ENCODE results near the gene DHRSX.
"Not testable (repeated sequence)": the region's sequence is repeated elsewhere in the genome, so short reads cannot be mapped to it uniquely, and the experiment has no call there.

Gene DHRSX

DNA sequence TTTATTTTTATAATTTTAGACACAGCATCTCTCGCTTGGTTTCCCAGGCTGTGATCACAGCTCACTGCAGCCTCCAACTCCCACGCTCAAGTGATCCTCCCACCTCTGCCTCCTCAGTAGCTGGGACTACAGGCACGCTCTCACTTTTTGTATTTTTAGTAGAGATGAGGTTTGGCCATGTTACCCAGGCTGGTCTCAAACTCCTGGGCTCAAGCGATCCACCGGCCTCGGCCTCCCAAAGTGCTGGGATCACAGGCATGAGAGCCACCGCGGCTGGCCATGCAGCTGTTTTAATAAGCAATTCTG lies 39.1 kb downstream of the DHRSX start:
- intact Hi-C loops (cut with DNase I) = no loop called here

DNA sequence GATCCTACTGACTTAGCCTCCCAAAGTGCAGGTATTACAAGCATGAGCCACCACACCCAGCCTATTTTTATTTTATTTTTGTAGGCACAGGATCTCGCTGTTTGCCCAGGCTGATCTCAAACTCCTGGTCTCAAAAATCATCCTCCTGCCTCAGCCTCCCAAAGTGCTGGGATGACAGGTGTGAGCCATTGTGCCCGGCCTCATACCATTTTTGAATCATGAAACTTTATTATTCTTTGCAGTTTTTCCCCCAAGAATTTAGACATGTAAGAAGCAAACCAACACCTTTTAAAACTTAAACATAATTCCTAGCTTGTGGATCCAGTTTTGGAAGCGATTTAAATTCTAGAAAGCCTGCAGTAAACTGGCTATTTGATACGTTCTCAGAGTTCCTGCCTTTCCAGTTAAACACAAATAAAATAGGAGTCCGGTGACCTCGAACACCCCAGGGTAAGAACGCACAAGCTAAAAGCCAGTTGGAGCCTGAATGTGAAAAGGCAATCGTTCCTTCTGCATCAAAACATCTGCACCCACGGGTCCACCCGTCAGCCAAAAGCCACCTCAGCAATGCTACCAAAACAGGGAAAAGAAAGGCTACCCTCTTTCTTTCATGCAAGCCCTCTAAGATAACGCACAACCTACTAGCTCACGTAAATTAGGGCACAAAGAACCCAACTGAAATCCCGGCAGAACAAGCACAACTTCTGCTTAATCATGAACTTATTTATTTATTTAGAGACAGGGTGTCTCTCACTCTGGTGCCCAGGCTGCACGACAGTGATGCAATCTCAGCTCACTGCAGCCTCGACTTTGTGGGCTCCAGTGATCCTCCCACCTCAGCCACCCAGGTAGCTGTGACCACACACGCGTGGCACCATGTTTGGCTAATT lies 39.7 kb downstream of the DHRSX start:
- intact Hi-C loops (cut with DNase I) = not testable (repeated sequence)
- DNase-seq = peak in 1 of 10 donors; percentile 34

More for the DNA sequence above, 39.1 kb downstream of the DHRSX start:
- DNase-seq = peak in 2 of 10 donors; percentile 38 to 65

DNA sequence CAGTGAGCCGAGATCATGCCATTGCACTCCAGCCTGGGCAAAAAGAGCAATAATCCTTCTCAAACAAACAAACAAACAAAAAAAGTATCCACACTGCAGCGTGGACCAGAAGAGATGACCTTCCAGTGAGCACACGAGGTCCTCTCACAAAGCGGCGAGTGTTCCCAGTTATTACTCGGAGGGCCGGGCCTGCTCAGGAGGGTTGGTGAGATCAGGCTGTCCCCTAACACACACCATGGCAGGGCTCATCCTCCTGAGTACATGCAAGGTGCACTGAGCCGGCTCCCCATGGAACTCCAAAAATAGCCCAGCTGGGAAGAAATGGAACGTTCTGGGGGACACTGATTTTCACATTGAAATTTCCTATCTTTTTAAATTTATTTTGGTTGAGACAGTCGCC lies 40.7 kb downstream of the DHRSX start:
- DNase-seq = peak in 2 of 10 donors; percentile 18 to 44
- intact Hi-C loops (cut with DNase I) = not testable (repeated sequence)

DNA sequence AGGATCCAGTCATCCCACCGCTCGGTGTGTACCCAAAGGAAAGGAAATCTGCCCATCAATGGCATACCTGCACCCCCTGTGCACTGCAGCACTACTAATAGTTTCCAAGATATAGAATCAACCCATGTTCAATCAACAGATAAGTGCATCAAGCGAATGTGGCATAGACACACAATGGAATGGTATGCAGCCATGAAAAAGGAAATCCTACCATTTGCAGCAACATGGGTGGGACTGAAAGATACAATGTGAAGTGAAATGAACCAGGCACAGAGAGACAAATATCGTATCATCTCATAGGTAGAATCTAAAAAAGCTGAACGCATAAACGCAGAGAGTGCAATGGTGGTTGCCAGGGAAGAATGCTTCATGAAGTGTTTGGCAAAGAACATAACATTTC lies 42.5 kb downstream of the DHRSX start:
- intact Hi-C loops (cut with DNase I) = no loop called here
- DNase-seq = no peak

DNA sequence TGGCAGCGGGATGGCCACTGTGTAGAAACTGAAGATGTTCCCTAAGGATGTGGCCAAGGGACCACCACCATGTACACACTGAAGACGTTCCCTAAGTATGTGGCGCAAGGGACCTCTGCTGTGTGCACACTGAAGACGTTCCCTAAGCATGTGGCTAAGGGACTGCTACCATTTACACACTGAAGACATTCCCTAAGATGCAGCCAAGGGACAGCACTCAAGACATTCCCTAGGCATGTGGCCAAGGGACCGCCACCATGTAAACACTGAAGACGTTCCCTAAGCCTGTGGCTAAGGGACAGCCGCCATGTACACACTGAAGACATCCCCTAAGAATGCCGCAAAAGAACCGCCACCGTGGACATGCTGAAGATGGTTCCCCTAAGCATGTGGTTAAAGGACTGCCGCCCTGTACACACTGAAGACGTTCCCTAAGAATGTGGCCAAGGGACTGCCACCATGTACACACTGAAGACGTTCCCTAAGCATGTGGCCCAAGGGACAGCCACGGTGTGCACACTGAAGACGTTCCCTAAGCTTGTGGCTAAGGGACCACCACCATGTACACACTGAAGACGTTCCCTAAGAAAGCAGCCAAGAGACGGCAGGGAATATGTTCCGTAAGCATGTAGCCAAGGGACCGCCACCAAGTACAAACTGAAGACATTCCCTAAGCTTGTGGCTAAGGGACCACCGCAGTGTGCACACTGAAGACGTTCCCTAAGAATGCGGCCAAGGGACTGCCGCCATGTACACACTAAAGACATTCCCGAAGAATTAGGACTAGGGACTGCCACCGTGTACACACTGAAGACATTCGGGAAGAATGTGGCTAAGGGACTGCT lies 43.3 kb downstream of the DHRSX start:
- peak in 1 of 10 donors; percentile 50 for DNase-seq
- intact Hi-C loops (cut with DNase I) = no loop called here

DNA sequence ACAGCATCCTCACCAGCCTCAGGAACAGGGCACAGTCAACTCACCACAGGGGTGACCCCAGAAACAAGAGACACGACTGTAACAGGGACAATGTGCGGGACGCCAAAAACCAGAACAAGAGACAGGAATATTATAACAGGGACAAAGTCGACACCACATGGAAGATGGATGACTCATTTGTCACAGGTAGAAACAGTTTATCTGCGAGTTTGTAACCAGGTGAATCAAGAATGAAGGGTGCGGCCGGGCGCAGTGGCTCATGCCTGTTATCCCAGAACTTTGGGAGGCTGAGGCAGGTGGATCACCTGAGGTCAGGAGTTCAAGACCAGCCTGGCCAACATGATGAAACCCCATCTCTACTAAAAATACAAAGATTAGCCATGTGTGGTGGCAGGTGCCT lies 44.7 kb downstream of the DHRSX start:
- intact Hi-C loops (cut with DNase I) = not testable (repeated sequence)
- peak in 1 of 10 donors; percentile 24 for DNase-seq

DNA sequence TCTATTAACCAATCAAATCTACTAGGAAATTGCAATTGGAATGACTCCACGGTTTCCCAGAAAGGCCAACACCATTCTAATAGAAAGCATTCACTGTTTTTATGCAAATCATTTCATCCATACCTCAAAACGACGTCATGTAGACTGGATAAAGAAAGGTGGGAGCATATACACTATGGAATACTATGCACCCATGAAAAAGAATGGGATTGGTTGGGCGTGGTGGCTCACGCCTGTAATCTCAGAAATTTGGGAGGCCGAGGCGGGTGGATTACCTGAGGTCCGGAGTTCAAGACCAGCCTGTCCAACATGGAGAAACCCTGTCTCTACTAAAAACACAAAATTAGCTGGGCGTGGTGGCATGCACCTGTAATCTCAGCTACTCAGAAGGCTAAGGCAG lies 46.2 kb downstream of the DHRSX start:
- peak in 1 of 10 donors; percentile 15 for DNase-seq
- intact Hi-C loops (cut with DNase I) = not testable (repeated sequence)

DNA sequence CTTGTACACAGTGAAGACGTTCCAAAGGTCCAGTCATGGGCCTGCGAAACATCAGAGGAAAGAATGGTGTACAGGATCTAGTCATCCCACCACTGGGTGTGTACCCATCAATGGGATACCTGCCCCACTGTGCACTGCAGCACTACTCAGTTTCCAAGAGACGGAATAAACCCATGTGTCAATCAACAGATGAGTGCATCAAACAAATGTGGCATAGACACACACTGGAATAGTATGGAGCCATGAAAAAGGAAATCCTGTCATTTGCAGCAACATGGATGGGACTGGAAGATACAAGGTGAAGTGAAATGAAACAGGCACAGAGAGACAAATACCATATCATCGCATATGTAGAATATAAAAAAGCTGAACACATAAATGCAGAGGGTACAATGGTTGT lies 48.0 kb downstream of the DHRSX start:
- no peak for DNase-seq
- intact Hi-C loops (cut with DNase I) = no loop called here

DNA sequence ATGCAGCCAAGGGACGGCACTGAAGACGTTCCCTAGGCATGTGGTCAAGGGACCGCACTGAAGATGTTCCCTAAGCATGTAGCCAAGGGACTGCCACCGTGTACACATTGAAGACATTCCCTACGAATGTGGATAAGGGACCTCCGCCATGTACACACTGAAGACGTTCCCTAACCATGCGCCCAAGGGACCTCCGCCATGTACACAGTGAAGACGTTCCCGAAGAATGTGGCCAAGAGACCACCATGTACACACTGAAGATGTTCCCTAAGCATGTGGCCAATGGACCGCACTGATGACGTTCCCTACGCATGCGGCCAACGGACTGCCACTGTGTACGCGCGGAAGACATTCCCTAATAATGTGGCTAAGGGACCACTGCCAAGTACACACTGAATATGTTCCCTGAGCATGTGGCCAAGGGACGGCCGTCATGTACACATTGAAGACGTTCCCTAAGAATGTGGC lies 48.4 kb downstream of the DHRSX start:
- DNase-seq = peak in 1 of 10 donors; percentile 34
- intact Hi-C loops (cut with DNase I) = no loop called here

DNA sequence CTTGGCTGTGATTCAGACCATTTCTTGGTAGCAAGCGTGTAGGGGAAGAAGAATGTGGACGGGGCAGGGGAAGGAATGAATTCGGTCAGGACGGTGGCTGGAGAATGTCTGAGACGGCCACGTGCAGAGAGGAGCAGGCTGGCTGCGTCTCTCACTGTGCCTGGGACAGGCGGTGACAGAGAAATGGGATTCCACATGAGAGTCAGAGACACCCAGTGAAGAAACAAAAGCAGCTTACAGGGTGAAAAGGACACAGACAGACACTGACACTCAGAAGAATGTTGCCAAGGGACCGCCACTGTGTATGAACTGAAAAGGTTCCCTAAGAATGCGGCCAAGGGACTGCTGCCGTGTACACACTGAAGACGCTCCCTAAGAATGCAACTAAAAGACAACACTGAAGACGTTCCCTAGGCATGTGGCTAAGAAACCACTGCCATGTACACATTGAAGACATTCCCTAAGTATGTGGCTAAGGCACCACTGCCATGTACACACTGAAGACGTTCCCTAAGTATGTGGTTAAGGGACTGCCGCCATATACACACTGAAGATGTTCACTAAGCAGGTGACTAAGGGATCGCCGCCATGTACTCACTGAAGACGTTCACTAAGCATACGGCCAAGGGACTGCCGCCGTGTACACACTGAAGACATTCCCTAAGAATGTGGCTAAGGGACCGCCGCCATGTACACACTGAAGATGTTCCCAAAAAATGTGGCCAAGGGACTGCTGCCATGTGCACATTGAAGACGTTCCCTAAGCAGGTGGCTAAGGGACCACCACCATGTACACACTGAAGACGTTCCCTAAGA lies 49.1 kb downstream of the DHRSX start:
- intact Hi-C loops (cut with DNase I) = no loop called here
- DNase-seq = peak in 1 of 10 donors; percentile 58

DNA sequence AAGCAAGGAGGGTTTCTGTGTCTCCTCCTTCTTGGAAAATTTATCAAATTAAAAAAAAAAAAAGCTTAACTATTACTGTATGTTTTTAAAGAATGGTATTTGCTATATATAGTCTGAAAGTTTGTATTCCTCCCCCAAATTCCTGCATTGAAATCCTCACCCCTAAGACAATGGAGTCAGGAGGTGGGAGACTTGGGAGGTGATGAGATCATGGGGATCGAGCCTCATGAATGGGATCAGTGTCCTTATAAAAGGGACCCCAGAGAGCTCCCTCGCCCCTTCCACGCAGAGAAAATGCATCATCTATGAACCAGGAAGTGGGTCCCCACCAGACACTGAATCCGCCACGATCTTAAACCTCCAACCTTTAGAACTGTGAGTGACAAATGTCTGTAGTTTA lies 50.1 kb downstream of the DHRSX start:
- DNase-seq = peak in 1 of 10 donors; percentile 14

DNA sequence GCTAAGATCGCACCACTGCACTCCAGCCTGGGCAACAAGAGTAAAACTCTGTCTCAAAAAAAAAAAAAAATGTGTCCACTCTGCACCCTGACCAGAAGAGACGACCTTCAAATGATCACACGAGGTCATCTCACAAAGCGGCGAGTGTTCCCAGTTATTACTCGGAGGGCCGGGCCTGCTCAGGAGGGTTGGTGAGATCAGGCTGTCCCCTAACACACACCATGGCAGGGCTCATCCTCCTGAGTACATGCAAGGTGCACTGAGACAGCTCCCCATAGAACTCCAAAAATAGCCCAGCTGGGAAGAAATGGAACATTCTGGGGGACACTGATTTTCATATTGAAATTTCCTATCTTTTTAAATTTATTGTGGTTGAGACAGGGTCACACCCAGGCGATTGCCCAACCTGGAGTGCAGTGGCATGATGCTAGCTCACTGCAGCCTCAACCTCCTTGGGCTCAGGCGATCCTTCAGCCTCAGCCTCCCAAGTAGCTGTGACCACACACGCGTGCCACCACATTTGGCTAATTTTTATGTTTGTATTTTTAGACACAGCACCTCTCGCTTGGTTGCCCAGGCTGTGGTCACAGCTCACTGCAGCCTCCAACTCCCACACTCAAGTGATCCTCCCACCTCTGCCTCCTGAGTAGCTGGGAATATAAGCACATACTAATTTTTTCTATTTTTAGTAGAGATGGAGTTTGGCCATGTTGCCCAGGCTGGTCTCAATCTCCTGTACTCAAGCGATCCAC lies 51.5 kb downstream of the DHRSX start:
- DNase-seq = peak in 1 of 10 donors; percentile 34
- intact Hi-C loops (cut with DNase I) = no loop called here

More for the DNA sequence above, 50.1 kb downstream of the DHRSX start:
- intact Hi-C loops (cut with DNase I) = no loop called here

DNA sequence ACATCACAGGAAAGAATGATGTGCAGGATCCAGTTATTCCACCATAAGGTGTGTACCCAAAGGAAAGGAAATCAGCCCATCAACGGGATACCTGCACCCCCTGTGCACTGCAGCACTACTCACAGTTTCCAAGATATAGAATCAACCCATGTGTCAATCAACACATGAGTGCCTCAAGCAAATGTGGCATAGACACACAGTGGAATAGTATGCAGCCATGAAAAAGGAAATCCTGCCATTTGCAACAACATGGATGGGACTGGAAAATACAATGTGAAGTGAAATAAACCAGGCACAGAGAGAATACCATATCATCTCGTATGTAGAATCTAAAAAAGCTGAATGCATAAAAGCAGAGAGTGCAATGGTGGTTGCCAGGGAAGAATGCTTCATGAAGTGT lies 53.3 kb downstream of the DHRSX start:
- intact Hi-C loops (cut with DNase I) = no loop called here
- no peak for DNase-seq

DNA sequence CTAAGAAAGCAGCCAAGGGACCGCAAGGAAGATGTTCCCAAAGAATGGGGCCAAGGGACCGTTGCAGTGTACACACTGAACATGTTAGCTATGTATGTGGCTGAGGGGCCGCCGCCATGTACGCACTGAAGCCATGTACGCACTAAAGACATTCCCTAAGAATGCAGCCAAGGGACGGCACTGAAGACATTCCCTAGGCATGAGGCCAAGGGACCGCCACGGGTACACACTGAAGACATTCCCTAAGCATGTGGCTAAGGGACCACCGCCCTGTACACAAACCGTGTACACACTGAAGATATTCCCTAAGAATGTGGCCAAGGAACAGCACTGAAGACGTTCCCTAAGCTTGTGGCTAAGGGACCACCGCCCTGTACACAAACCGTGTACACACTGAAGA lies 54.0 kb downstream of the DHRSX start:
- DNase-seq = peak in 1 of 10 donors; percentile 7
- intact Hi-C loops (cut with DNase I) = no loop called here

DNA sequence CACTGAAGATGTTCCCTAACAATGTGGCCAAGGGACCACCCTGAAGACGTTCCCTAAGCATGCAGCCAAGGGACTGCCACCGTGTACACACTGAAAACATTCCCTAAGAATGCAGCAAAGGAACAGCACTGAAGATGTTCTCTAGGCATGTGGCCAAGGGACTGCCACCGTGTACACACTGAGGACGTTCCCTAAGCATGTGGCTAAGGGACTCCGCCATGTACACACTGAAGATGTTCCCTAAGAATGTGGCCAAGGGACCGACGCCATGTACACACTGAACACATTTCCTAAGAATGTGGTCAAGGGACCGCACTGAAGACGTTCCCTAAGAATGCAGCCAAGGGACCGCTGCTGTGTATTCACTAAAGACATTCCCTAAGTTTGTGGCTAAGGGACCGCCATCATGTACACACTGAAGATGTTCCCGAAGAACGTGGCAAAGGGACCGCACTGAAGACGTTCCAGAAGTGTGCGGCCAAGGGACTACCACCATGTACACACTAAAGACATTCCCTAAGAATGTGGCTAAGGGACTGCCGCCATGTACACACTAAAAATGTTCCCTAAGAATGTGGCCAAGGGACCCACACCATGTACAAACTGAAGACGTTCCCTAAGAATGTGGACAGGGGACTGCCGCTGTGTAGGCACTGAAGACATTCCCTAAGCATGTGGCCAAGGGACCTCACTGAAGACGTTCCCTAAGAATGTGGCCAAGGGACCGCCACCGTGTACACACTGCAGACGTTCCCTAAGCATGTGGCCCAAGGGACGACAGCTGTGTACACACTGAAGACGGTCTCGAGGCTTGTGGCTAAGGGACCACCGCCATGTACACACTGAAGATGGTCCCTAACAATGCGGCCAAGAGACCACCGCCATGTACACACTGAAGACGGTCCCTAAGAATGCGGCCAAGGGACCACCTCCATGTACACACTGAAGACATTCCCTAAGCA lies 54.8 kb downstream of the DHRSX start:
- intact Hi-C loops (cut with DNase I) = no loop called here

DNA sequence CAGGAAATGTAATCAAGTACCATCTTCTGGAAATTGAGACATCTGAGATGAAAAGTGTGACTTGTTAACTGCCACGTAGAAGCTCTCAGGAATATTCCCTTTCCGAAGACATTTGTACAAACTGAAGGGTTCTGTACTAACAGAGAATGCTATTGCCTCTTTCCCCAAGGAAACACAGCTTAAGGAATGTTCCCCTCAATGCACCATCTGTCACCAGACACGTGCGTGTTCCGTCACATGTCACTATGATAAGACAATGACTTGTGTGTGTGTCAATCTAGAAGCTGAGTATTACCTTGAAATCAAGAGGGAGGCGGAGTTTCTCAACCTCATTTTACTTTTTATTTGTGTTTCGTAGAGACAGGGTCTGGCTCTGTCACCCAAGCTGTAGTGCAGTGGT lies 58.1 kb downstream of the DHRSX start:
- intact Hi-C loops (cut with DNase I) = no loop called here
- no peak for DNase-seq

More for the DNA sequence above, 54.8 kb downstream of the DHRSX start:
- DNase-seq = peak in 1 of 10 donors; percentile 59

DNA sequence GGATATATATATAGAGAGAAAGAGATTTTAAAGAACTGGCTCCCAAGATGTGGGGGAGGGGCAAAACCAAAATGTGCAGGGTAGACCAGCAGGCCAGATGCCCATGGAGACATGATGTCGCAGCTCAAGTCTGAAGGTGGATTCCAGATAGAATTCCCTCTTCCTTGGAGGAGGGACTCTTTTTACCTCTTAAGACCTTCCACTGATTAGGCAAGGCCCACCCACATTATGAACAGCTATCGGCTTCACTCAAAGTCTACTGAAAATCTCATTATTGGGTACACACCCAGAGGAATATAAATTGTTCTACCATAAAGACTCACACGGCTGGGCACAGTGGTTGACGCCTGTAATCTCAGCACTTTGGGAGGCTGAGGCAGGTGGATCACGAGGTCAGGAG lies 59.3 kb downstream of the DHRSX start:
- no peak for DNase-seq
- intact Hi-C loops (cut with DNase I) = no loop called here

DNA sequence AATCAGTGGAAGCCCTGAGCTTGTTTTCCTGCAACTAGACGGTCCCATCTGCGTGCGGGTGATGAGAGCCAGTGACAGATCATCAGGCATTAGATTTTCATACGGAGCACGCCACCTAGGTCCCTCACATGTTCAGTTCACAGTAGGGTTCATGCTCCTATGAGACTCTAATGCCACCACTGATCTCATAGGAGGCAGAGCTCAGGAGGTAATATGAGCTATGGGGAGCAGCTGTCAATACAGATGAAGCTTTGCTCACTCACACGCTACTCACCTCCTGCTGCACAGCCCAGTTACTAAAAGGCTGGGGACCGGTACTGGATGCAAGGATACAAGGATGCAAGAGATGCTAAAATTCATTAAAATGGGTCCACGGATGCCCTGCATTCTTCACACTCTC lies 61.2 kb downstream of the DHRSX start:
- intact Hi-C loops (cut with DNase I) = no loop called here

DNA sequence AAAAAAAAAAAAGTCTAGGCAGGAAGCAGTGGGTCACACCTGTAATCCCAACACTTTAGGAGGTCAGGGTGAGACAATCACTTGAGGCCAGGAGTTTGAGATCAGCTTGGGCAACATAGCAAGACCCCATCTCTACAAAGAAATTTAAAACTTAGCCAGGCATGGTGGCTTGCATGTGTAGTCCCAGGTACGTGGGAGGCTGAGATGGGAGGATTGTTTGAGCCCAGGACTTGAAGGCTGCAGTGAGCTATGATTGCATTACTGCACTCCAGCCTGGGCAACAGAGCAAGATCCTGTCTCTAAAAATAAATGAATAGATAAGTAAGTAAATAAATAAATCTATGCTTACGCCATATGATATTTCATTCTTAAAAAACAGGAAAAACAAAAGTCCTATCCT lies 65.3 kb downstream of the DHRSX start:
- intact Hi-C loops (cut with DNase I) = no loop called here
- DNase-seq = no peak

More for the DNA sequence above, 61.2 kb downstream of the DHRSX start:
- DNase-seq = no peak

All from posterior cingulate gyrus (tissue), 11 donors.